Mesendoderm (in vitro differentiated cells): Measurements from ENCODE around the gene CEBPA.

Experiments used
- DNase-seq: peaks from one replicate; pipeline ENCODE4 v3.0.0; 2013
- H2AK5ac ChIP-seq: 2 replicates; pipeline ENCODE4 v1.6.1; 2013; ENCODE audit warnings: low read length, inconsistent platforms
- H2BK120ac ChIP-seq: 2 replicates; pipeline ENCODE4 v1.6.1; 2013; ENCODE audit warnings: low read depth, mild to moderate bottlenecking, low read length, moderate library complexity, mixed read lengths
- H2BK15ac ChIP-seq: replicated peaks from 2 replicates; pipeline ENCODE4 v1.6.1; 2013; ENCODE audit warnings: low read depth, mild to moderate bottlenecking, moderate library complexity
- H2BK5ac ChIP-seq: 2 replicates; pipeline ENCODE4 v1.6.1; 2013; ENCODE audit warnings: low read length, inconsistent platforms
- H3K18ac ChIP-seq: 2 replicates; pipeline ENCODE4 v1.6.1; 2013; ENCODE audit warnings: mild to moderate bottlenecking, low read length, mixed read lengths
- H3K23ac ChIP-seq: one replicate; pipeline ENCODE4 v1.6.1; 2013; ENCODE audit warnings: low read length
- H3K27ac ChIP-seq: 2 replicates; pipeline ENCODE4 v1.5.1; 2013; ENCODE audit warnings: low read depth, mild to moderate bottlenecking, inconsistent platforms, low read length, moderate library complexity
- H3K27me3 ChIP-seq: 2 replicates; pipeline ENCODE4 v1.6.1; 2013; ENCODE audit warnings: low read length, control low read depth, mild to moderate bottlenecking, inconsistent platforms; ENCODE audit not compliant: insufficient read depth, poor library complexity
- H3K36me3 ChIP-seq: 2 replicates; pipeline ENCODE4 v1.6.1; 2013; ENCODE audit warnings: low read length, inconsistent platforms; ENCODE audit not compliant: control insufficient read depth, insufficient read depth
- H3K4ac ChIP-seq: one replicate; pipeline ENCODE4 v1.6.1; 2013; ENCODE audit warnings: low read depth, mild to moderate bottlenecking, low read length, moderate library complexity
- H3K4me1 ChIP-seq: 2 replicates; pipeline ENCODE4 v1.6.1; 2013; ENCODE audit warnings: low read depth, low read length, inconsistent platforms; ENCODE audit not compliant: control insufficient read depth
- H3K4me2 ChIP-seq: 2 replicates; pipeline ENCODE4 v1.6.1; 2013; ENCODE audit warnings: low read length
- H3K4me3 ChIP-seq: 2 replicates; pipeline ENCODE4 v1.5.1; 2013; ENCODE audit warnings: mild to moderate bottlenecking, low read length
- H3K56ac ChIP-seq: one replicate; pipeline ENCODE4 v1.6.1; 2013; ENCODE audit warnings: low read length
- H3K79me1 ChIP-seq: 2 replicates; pipeline ENCODE4 v1.6.1; 2013; ENCODE audit warnings: low read length, inconsistent platforms
- H3K79me2 ChIP-seq: 2 replicates; pipeline ENCODE4 v1.6.1; 2013; ENCODE audit warnings: mild to moderate bottlenecking, low read length; ENCODE audit not compliant: control insufficient read depth, insufficient read depth
- H3K9ac ChIP-seq: 2 replicates; pipeline ENCODE4 v1.6.1; 2013; ENCODE audit warnings: low read length, inconsistent platforms
- H4K5ac ChIP-seq: one replicate; pipeline ENCODE4 v1.6.1; 2013; ENCODE audit warnings: low read length
- H4K8ac ChIP-seq: one replicate; pipeline ENCODE4 v1.6.1; 2013; ENCODE audit warnings: low read depth, mild to moderate bottlenecking, control low read depth, low read length, moderate library complexity
- WGBS: extraction: QIAGEN DNeasy Blood & Tissue Kit; methylation state at CpG from one replicate; pipeline ENCODE4 v1.1.7; 2013; ENCODE audit warnings: low lambda C conversion rate, missing lambda C conversion rate; ENCODE audit not compliant: insufficient coverage; ENCODE audit errors: extremely low coverage; 5-methylcytosine and 5-hydroxymethylcytosine counted together

CEBPA gene

DNA sequence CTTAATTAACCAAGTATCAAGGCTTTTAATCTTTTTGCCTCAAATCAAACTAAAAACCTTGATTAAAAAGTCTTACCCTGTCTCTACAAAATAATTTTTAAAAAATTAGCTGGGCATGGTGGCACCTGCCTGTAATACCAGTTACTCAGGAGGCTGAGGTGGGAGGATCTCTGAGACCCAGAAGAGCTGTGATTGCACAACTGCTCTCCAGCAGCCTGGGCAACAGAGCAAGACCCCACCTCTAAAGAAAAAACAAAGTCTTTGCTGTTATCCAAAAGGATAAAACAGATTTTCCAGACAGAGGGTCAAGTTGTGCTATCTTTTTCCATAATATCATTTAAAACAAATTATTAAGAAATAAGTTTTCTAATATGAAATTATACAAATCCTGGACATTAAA is 44.3 kb upstream of the CEBPA start:
- Histone ChIP-seq H3K36me3 (no peaks in the 10 kb centered on the region), H2BK120ac (no peak overlapping the region), H4K8ac (no peak overlapping the region), H3K56ac (no peak overlapping the region), H3K79me2 (no peaks in the 10 kb centered on the region), H3K4me3 (no peak overlapping the region), H2AK5ac (no peak overlapping the region), H3K79me1 (no peaks in the 10 kb centered on the region), H3K23ac (no peak overlapping the region), H3K4me1 (no peaks in the 10 kb centered on the region), H3K18ac (no peak overlapping the region), H2BK5ac (no peak overlapping the region), H2BK15ac (no peak overlapping the region), H3K27me3 (no peaks in the 10 kb centered on the region), H3K27ac (no peak overlapping the region), H3K4ac (no peak overlapping the region), H3K4me2 (no peak overlapping the region), H3K9ac (no peak overlapping the region), H4K5ac (no peak overlapping the region)
- DNase-seq: no peak

DNA sequence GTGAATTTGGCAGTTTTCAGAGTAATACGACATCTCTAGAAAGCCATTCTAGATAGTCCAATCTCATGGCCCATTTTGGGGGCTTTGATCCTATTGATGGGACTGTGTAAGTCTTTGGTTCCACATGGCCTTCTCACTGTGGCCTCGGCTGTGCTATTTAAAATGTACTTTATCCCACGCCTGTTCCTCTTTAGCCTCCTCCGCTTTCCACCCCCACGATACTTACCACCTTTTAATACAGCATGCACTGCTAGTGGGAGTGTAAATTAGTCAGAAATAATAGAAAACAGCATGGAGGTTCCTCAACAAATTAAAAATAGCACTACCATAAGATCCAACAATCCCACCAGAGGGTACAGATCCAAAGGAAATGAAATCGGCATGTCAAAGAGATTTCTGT is 42.8 kb upstream of the CEBPA start:
- Histone ChIP-seq H3K79me2 (no peaks in the 10 kb centered on the region), H3K27ac (no peak overlapping the region), H3K4me3 (no peak overlapping the region), H3K18ac (no peak overlapping the region), H3K27me3 (no peaks in the 10 kb centered on the region), H2BK5ac (no peak overlapping the region), H4K5ac (no peak overlapping the region), H2AK5ac (no peak overlapping the region), H2BK120ac (no peak overlapping the region), H3K9ac (no peak overlapping the region), H3K79me1 (no peaks in the 10 kb centered on the region), H3K23ac (no peak overlapping the region), H4K8ac (no peak overlapping the region), H3K4ac (no peak overlapping the region), H3K4me1 (no peaks in the 10 kb centered on the region), H3K4me2 (no peak overlapping the region), H3K56ac (no peak overlapping the region), H3K36me3 (no peaks in the 10 kb centered on the region), H2BK15ac (no peak overlapping the region)
- DNase-seq: no peak
- WGBS: no CpG with 5 or more reads among the region's 6 CpGs

DNA sequence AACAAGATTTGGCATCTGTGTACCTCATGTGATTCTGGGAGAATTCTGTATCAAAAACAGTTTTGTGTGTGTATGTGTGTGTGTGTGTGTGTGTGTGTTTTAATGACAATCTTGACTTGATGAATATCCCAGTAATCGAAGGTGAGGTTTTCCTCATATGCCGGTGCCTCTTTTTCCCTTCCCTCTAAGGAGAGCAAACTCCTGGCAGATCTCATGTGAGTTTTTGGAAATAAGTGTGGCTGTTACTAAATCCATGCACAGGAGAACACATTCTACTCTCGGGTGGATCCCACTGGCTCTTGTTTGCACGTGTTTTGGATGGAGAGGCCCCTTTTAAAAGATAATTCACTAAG is 42.2 kb upstream of the CEBPA start:
- no peak for DNase-seq
- Histone ChIP-seq H4K8ac (no peak overlapping the region), H3K79me1 (no peaks in the 10 kb centered on the region), H3K18ac (no peak overlapping the region), H4K5ac (no peak overlapping the region), H3K9ac (no peak overlapping the region), H2BK120ac (no peak overlapping the region), H3K4me3 (no peak overlapping the region), H3K4ac (no peak overlapping the region), H3K79me2 (no peaks in the 10 kb centered on the region), H2BK5ac (no peak overlapping the region), H3K4me2 (no peak overlapping the region), H2AK5ac (no peak overlapping the region), H3K27ac (no peak overlapping the region), H3K36me3 (no peaks in the 10 kb centered on the region), H3K23ac (no peak overlapping the region), H3K27me3 (no peaks in the 10 kb centered on the region), H3K4me1 (no peaks in the 10 kb centered on the region), H3K56ac (no peak overlapping the region), H2BK15ac (no peak overlapping the region)
- no CpG with 5 or more reads among the region's 4 CpGs for WGBS

DNA sequence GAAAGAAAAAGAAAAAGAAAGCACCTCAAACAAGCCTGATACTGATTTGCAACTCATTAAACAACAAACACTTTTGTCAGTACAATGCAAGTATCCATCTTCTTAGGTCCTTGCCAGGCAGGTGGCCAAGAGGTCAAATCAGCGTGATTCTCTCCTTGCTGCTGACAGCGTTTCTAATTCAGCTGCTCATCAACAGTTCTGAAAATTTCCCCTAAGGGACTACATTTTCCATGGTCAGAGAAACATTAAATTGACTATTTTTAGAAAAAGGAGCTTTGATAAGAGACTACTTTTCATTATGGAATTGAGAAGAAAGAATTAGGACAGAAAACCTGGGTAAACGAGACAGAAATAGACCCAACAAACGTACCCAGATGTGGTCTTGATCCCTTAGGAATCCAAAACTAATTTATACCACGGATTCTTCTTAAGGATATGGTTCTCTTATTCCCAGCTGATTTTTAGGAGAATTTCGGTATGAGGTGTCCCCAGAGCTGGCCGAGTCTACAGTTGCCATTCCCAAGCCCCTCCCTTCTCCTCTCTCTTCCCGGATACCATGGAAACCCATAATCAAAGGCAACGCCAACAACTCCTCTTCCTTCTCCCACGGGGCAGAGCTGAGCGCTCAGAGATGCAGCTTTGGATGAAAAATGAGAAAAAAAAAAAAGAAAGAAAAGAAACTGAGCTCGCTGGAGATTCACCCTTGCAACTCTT is 41.7 kb upstream of the CEBPA start:
- H4K5ac ChIP-seq: no peak overlapping the region
- H3K4ac ChIP-seq: no peak overlapping the region
- no peaks in the 10 kb centered on the region for H3K36me3 ChIP-seq
- no peak overlapping the region for H3K56ac ChIP-seq
- H3K79me1 ChIP-seq: no peaks in the 10 kb centered on the region
- no peaks in the 10 kb centered on the region for H3K79me2 ChIP-seq
- H3K4me1 ChIP-seq: no peaks in the 10 kb centered on the region
- H2BK5ac ChIP-seq: no peak overlapping the region
- no peak overlapping the region for H3K18ac ChIP-seq
- no peaks in the 10 kb centered on the region for H3K27me3 ChIP-seq
- H3K4me2 ChIP-seq: no peak overlapping the region
- H4K8ac ChIP-seq: no peak overlapping the region
- no peak overlapping the region for H3K23ac ChIP-seq
- DNase-seq: peak; percentile 57
- H3K4me3 ChIP-seq: no peak overlapping the region
- no peak overlapping the region for H3K27ac ChIP-seq
- H2BK120ac ChIP-seq: no peak overlapping the region
- no peak overlapping the region for H3K9ac ChIP-seq
- WGBS: no CpG with 5 or more reads among the region's 12 CpGs
- no peak overlapping the region for H2BK15ac ChIP-seq
- H2AK5ac ChIP-seq: no peak overlapping the region

DNA sequence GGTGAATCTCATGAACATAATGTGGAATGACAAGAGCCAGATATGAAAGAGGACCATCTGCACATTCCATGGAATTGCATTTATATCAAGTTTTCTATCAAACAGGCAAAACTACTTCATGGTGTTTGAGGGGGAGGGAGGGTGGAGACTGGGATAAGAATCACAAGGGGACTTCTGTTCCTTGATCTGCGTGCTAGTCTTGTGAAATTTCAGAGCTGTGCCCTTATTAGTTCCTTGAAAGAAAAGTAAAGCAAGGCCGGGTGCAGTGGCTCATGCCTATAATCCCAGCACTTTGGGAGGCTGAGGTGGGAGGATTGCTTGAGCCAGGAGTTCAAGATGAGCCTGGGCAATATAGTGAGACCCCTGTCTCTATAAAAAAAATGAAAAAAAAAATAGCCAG is 41.0 kb upstream of the CEBPA start:
- H3K27me3 ChIP-seq: no peaks in the 10 kb centered on the region
- H3K4ac ChIP-seq: no peak overlapping the region
- no peaks in the 10 kb centered on the region for H3K79me1 ChIP-seq
- no peak overlapping the region for H3K56ac ChIP-seq
- no peak for DNase-seq
- no peak overlapping the region for H3K27ac ChIP-seq
- no peak overlapping the region for H3K4me3 ChIP-seq
- H2BK15ac ChIP-seq: no peak overlapping the region
- no peaks in the 10 kb centered on the region for H3K79me2 ChIP-seq
- H3K4me1 ChIP-seq: no peaks in the 10 kb centered on the region
- no peak overlapping the region for H3K4me2 ChIP-seq
- H3K9ac ChIP-seq: no peak overlapping the region
- no peak overlapping the region for H2BK5ac ChIP-seq
- no peaks in the 10 kb centered on the region for H3K36me3 ChIP-seq
- no CpG with 5 or more reads among the region's 2 CpGs for WGBS
- no peak overlapping the region for H3K18ac ChIP-seq
- no peak overlapping the region for H2BK120ac ChIP-seq
- no peak overlapping the region for H3K23ac ChIP-seq
- no peak overlapping the region for H2AK5ac ChIP-seq
- no peak overlapping the region for H4K8ac ChIP-seq
- H4K5ac ChIP-seq: no peak overlapping the region

DNA sequence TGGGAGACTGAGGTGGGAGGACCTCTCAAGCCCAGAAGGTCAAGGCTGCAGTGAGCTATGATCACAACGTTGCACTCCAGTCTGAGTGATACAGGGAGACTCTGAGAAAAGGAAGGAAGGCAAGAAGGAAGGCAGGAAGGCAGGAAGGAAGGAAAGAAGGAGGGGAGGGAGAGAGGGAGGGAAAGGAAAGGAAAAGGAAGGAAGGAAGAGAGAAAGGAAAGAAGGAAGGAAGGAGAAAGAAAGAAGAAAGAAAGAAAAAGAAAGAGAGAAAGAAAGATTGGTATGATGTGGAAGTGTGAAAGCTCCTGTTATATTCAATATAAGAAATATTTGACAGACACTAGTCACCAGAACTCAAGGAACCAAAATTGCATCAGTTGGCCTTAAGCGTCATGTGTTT is 38.7 kb upstream of the CEBPA start:
- Histone ChIP-seq H3K23ac (no peak overlapping the region), H3K56ac (no peak overlapping the region), H3K4me2 (no peak overlapping the region), H3K9ac (no peak overlapping the region), H3K36me3 (no peaks in the 10 kb centered on the region), H4K5ac (no peak overlapping the region), H2BK5ac (no peak overlapping the region), H3K79me1 (no peaks in the 10 kb centered on the region), H3K4me1 (no peaks in the 10 kb centered on the region), H3K4me3 (no peak overlapping the region), H3K27ac (no peak overlapping the region), H2BK120ac (no peak overlapping the region), H2AK5ac (no peak overlapping the region), H2BK15ac (no peak overlapping the region), H4K8ac (no peak overlapping the region), H3K27me3 (no peaks in the 10 kb centered on the region), H3K79me2 (no peaks in the 10 kb centered on the region), H3K4ac (no peak overlapping the region), H3K18ac (no peak overlapping the region)
- DNase-seq: no peak
- no CpG with 5 or more reads among the region's 2 CpGs for WGBS
